Dermis blood vessel endothelial cell (primary cell): Measurements from ENCODE around the gene WNT3. TPM values are rescaled to one million over a fixed set of nuclear protein-coding genes. Genes with fewer than 3 reads are reported as not detected.
A peak's percentile ranks its signal among the peaks of the same experiment; 100 is the strongest.

Source experiments
- DNase-seq: peaks from one replicate; pipeline ENCODE4 v3.0.0; 2010
- total RNA-seq: library from RNA; depleted of rRNA; stranded (reverse); fragments of >200 nt; gene quantifications from 2 replicates; pipeline ENCODE4 v1.2.3, GENCODE V29; 2014

WNT3 gene
- total RNA-seq, 1 donor from 2014 or later: 0.85 TPM

DNA sequence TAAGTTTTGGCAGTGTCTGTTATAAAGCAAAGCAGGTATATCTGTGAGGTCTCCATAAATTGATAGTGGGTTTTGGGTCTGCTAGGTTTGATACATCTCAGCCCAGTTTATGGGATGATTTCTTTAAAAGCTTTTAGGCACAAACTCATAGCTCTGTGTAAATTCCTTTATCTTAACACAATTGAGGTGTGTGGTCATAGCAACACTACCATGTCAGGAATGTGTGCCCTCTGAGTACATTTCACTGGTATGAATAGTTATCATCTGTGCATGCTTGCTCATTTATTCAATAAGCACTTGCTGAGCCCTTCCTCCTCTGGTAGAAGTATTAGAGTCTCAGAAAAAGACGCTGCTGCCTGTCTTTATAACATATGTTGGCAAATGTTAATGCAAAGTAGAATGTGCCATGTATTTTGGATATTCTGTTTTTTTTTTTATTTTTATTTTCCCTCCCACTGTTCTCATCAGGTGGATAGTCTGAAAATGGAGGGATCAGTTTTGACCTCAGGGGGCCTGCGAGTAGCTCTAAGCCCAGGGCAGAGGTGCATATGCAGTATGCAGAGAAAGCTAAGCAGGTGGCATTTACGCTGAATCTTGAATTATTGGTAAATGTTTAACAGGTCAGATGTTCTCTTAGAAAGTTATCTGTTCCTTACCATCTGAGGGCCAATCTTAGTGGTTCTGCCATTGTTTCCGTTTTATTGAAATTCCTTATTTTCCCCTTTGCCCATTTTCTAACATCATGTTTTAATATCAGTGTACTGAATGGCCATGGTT, 90.7 kb downstream of the WNT3 start:
- peak; percentile 11 for DNase-seq

DNA sequence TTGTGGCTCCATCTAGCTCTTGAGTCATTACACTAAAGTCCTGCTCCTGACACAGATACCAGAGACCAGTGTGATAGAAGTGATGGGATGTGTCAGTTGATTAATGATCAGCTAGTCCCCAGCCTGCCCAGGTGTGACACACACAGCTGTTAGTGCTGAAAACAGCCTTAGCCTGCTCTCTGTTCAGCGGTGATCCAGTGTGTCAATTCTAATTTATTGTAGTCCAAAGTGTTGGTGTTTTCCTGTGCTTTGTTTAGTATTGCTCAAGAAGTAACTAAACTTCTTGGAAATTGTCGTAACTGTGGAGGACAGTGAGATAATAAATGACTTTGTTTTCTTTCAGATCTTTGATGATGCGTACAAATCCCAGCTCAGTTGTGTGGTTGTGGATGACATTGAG, 92.3 kb downstream of the WNT3 start:
- no peak for DNase-seq

DNA sequence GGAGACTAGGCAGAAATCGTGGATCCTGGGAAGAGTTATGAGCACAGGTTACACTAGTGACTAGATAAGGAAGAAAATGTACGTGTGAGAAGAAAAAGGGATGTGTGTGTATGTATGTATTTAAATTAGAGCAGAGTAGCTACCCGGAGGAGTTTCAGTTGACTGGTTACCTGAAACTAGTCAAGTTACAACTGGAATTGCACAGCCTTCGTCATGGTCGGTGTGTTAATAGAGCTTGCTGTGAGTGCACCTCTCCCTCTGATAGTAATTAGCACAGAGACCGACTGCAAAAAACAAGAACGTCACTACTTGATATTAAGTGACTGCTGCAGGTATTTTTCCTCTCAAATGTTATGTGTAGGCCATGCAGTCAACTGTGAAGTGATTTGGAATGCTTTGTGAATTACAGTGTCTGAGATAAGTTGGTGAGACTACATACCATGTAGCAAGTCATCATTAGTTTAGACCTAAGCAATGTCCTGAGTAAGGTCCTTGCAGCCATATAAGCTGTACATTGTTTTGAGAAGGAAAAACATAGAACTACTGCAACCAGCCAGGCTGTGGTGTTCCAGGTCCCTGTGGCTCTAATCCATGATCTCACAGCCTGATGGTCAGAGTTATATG, 95.7 kb downstream of the WNT3 start:
- no peak for DNase-seq

DNA sequence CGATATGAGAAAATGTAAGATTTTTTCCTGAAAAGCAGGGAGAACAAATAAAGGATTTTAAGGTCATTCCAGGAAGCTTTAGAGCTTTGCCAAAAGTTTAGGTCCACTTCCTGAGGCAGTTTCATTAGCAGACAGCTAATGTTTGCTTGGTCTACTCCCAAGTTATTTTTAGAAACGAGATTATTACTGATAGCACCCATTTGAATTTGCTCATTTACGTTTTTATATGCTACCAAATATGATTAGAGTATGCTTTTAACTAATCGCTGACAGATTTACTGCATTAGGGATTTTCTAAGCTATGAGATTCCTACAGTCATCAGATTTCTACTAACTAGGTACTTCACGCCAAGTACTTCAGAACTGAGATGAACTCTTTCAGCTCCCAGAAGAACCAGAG, 98.1 kb downstream of the WNT3 start:
- DNase-seq: peak; percentile 25

DNA sequence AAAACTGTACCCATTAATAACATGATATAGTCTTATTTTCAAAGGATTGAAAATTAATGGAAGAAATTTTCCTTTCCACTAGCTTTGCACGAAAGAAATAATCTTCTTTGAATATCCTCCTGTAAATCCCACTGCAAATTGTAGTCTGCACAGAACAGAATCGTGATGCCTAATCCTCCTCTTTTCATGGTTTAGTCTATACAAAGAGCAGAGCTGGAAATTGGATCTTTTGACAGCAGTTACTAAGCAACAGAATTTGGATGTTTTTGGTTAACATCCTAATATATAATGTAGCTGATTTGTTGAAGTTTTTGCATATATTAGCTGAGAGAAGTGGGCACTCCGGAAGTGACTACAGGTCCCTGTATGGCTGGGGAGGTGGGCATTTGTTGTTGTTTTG, 98.6 kb downstream of the WNT3 start:
- DNase-seq: no peak

DNA sequence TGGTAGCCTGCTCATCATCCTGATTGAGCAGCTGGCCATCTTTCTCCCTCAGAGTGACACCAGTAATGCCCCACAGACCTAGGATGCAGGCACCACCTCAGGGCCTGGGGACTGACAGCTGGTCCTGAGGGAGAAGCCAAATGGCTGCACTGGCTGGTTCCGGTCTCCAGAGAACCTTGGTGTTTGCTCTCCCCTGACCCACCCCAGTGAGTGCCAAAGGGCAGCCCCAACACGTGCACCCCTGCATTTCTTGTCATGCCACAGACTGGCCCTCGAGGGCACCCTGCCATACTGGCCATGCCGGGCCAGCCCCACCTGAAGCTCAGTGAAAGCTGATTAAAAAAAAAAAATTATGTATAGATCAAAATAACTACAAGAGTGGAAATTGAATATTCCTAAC, 100.5 kb downstream of the WNT3 start:
- no peak for DNase-seq

Other genes starting within 250 kb of the WNT3 start
- gene ARL17A, start 239.0 kb downstream of the WNT3 start, total RNA-seq: 3.4 and 4.9 TPM in 2 replicates
- 40.2 and 55.7 TPM in 2 replicates for gene NSF, start 228.0 kb downstream of the WNT3 start, total RNA-seq
- not detected in 2 replicates for gene WNT9B, start 32.9 kb upstream of the WNT3 start, total RNA-seq
- gene GOSR2, start 104.5 kb upstream of the WNT3 start, total RNA-seq: 41.9 and 46.6 TPM in 2 replicates
- gene RPRML, start 160.6 kb upstream of the WNT3 start, total RNA-seq: 0.09 TPM in 1 of 2 replicates, not detected in the other